HCT116 (cell line): Measurements from ENCODE around the gene ZNF579. TPM values are rescaled to one million over a fixed set of nuclear protein-coding genes. Genes with fewer than 3 reads are reported as not detected.

Experiments used
- ATAC-seq: fragments of 200-7000 bp; cut with Tn5 transposase; 2 replicates; pipeline ENCODE4 v1.9.1; 2020; ENCODE audit warnings: mild to moderate bottlenecking, moderate library complexity
- BruUV-seq: library from RNA; stranded (reverse); fragments of 400-500 nt; replicated peaks from 2 replicates; lab custom pipeline; 2021; lab: Mats Ljungman, UMichigan
- CTCF ChIA-PET: fragments of 300-600 bp; sonication (Branson Sonifier 250); formaldehyde crosslinking; loops from one replicate; lab custom pipeline; 2021; ENCODE audit warnings: antibody characterized with exemption; lab: Charles Lee
- POLR2A ChIA-PET: fragments of 300-600, 350-600 bp; sonication (Branson Sonifier 250); formaldehyde crosslinking; loops from one replicate; lab custom pipeline; 2021; ENCODE audit warnings: antibody characterized with exemption; lab: Charles Lee
- RAD21 ChIA-PET, 2 experiments: fragments of 300-600 bp; sonication (Branson Sonifier 250); formaldehyde crosslinking; loops; one replicate each; lab custom pipeline; 2023; ENCODE audit warnings: low total read pairs in 2 of 2; ENCODE audit not compliant: uncharacterized antibody in 2 of 2, unreplicated experiment in 2 of 2, low non-redundant PET in 1 of 2; lab: Charles Lee
- DNase-seq: peaks from one replicate; pipeline ENCODE4 v3.0.0-alpha.2; 2010; ENCODE audit warnings: low read depth, low spot score
- H2AFZ ChIP-seq: fragments of 200-600 bp; shearing (Covaris generic), sonication (generic); 2 replicates; pipeline ENCODE4 v1.6.1; 2017; ENCODE audit warnings: low read depth, mixed run types, mixed read lengths, antibody characterized with exemption, low read length; ENCODE audit not compliant: poor library complexity, severe bottlenecking
- H3K27ac ChIP-seq: 2 replicates; pipeline ENCODE4 v1.5.1; 2012; ENCODE audit warnings: low read depth, low read length
- H3K27me3 ChIP-seq: fragments of 200-600 bp; sonication (generic); 2 replicates; pipeline ENCODE4 v1.6.1; 2016; ENCODE audit warnings: mixed run types, low read length, mixed read lengths; ENCODE audit not compliant: insufficient read depth
- H3K36me3 ChIP-seq, 2 experiments: fragments of 200-500 bp in 1 of 2; fragments of 200-600 bp in 1 of 2; sonication (Bioruptor generic) in 1 of 2; sonication (generic) in 1 of 2; 2 replicates each; pipeline versions ENCODE4 v1.5.1 to v1.6.1; 2014 to 2016; ENCODE audit warnings: low read length in 2 of 2, inconsistent platforms in 1 of 2, mixed read lengths in 1 of 2, mixed run types in 1 of 2; ENCODE audit not compliant: insufficient read depth in 2 of 2, control insufficient read depth in 1 of 2
- H3K4me1 ChIP-seq, 2 experiments: fragments of 200-600 bp in 1 of 2; sonication (generic) in 1 of 2; 2 replicates each; pipeline versions ENCODE4 v1.5.1 to v1.6.1; 2012 to 2017; ENCODE audit warnings: low read length in 2 of 2, inconsistent platforms in 1 of 2, mild to moderate bottlenecking in 1 of 2, mixed read lengths in 1 of 2, mixed run types in 1 of 2, moderate library complexity in 1 of 2; ENCODE audit not compliant: insufficient read depth in 2 of 2, control insufficient read depth in 1 of 2
- H3K4me2 ChIP-seq: fragments of 200-600 bp; sonication (generic); 2 replicates; pipeline ENCODE4 v1.6.1; 2017; ENCODE audit warnings: mixed run types, low read length, mixed read lengths
- H3K4me3 ChIP-seq, 2 experiments: fragments of 200-600 bp in 1 of 2; sonication (generic) in 1 of 2; replicated peaks in 1 of 2; 2 replicates each; pipeline ENCODE4 v1.5.1; 2011 to 2016; ENCODE audit warnings: low read length in 2 of 2, control low read depth in 1 of 2, low read depth in 1 of 2, mild to moderate bottlenecking in 1 of 2, mixed read lengths in 1 of 2, mixed run types in 1 of 2
- H3K79me2 ChIP-seq: fragments of 200-600 bp; sonication (generic); 2 replicates; pipeline ENCODE4 v1.6.1; 2017; ENCODE audit warnings: mild to moderate bottlenecking, mixed run types, low read length, moderate library complexity, mixed read lengths; ENCODE audit not compliant: insufficient read depth
- H3K9ac ChIP-seq: fragments of 200-600 bp; sonication (generic); 2 replicates; pipeline ENCODE4 v1.6.1; 2016; ENCODE audit warnings: low read length, mixed read lengths
- H3K9me2 ChIP-seq: fragments of 200-600 bp; sonication (generic), shearing (Covaris generic); 2 replicates; pipeline ENCODE4 v1.6.1; 2017; ENCODE audit warnings: mixed run types, mild to moderate bottlenecking, moderate library complexity; ENCODE audit not compliant: insufficient read depth
- H3K9me3 ChIP-seq, 2 experiments: fragments of 200-500 bp in 1 of 2; fragments of 200-600 bp in 1 of 2; sonication (Bioruptor generic) in 1 of 2; sonication (generic) in 1 of 2; 2 replicates each; pipeline ENCODE4 v1.6.1; 2014 to 2017; ENCODE audit warnings: low read length in 2 of 2, mixed read lengths in 2 of 2, inconsistent platforms in 1 of 2, low read depth in 1 of 2, mild to moderate bottlenecking in 1 of 2, mixed run types in 1 of 2, moderate library complexity in 1 of 2; ENCODE audit not compliant: control insufficient read depth in 1 of 2, insufficient read depth in 1 of 2
- H4K20me1 ChIP-seq: fragments of 200-600 bp; sonication (generic), shearing (Covaris generic); 2 replicates; pipeline ENCODE4 v1.6.1; 2017; ENCODE audit warnings: mixed run types, mild to moderate bottlenecking, moderate library complexity; ENCODE audit not compliant: insufficient read depth
- ATF3 ChIP-seq: IDR thresholded peaks from 2 replicates; pipeline ENCODE4 v1.6.1; 2012
- CBX3 ChIP-seq: IDR thresholded peaks from 2 replicates; pipeline ENCODE4 v1.6.1; 2012; ENCODE audit warnings: low read depth
- CEBPB ChIP-seq: IDR thresholded peaks from 2 replicates; pipeline ENCODE4 v1.6.1; 2012; ENCODE audit warnings: low read depth
- CTCF ChIP-seq, 3 experiments: fragments of 200-600 bp in 1 of 3; sonication (generic) in 1 of 3; IDR thresholded peaks in 2 of 3; conservative IDR thresholded peaks in 1 of 3; 2 replicates each; pipeline ENCODE4 v1.5.1; 2012 to 2017; ENCODE audit warnings: low read depth in 2 of 3, low read length in 2 of 3, antibody characterized with exemption in 1 of 3, borderline replicate concordance in 1 of 3, control low read depth in 1 of 3, mild to moderate bottlenecking in 1 of 3, mixed read lengths in 1 of 3, mixed run types in 1 of 3, moderate library complexity in 1 of 3; ENCODE audit not compliant: insufficient read depth in 1 of 3
- EGR1 ChIP-seq: IDR thresholded peaks from 2 replicates; pipeline ENCODE4 v1.6.1; 2012; ENCODE audit warnings: low read depth
- ELF1 ChIP-seq: IDR thresholded peaks from 2 replicates; pipeline ENCODE4 v1.6.1; 2012; ENCODE audit warnings: low read depth, borderline replicate concordance
- EZH2phosphoT487 ChIP-seq: fragments of 200-600 bp; IDR thresholded peaks from 2 replicates; pipeline ENCODE4 v1.6.1; 2018; ENCODE audit warnings: antibody characterized with exemption, borderline replicate concordance
- FOSL1 ChIP-seq: IDR thresholded peaks from 2 replicates; pipeline ENCODE4 v1.6.1; 2012; ENCODE audit warnings: low read depth
- JUND ChIP-seq: IDR thresholded peaks from 2 replicates; pipeline ENCODE4 v1.6.1; 2012
- POLR2A ChIP-seq: IDR thresholded peaks from 2 replicates; pipeline ENCODE4 v1.7.0; 2011; ENCODE audit warnings: borderline replicate concordance; ENCODE audit not compliant: insufficient read depth, insufficient read length; ENCODE audit errors: extremely low read depth
- POLR2AphosphoS5 ChIP-seq: IDR thresholded peaks from 2 replicates; pipeline ENCODE4 v1.6.1; 2011; ENCODE audit warnings: mild to moderate bottlenecking, low read depth, low read length, moderate library complexity
- RAD21 ChIP-seq: IDR thresholded peaks from 2 replicates; pipeline ENCODE4 v1.6.1; 2012; ENCODE audit warnings: low read depth, mild to moderate bottlenecking
- SIN3A ChIP-seq: IDR thresholded peaks from 2 replicates; pipeline ENCODE4 v1.6.1; 2012; ENCODE audit warnings: low read depth
- SP1 ChIP-seq: IDR thresholded peaks from 2 replicates; pipeline ENCODE4 v1.6.1; 2012; ENCODE audit warnings: low read depth
- TCF7L2 ChIP-seq: IDR thresholded peaks from 2 replicates; pipeline ENCODE4 v1.7.0; 2011; ENCODE audit warnings: borderline replicate concordance, inconsistent platforms; ENCODE audit not compliant: insufficient read depth, insufficient read length; ENCODE audit errors: extremely low read depth
- YY1 ChIP-seq: IDR thresholded peaks from 2 replicates; pipeline ENCODE4 v1.6.1; 2011; ENCODE audit warnings: low read length, low read depth, moderate library complexity, mild to moderate bottlenecking; ENCODE audit not compliant: insufficient replicate concordance; ENCODE audit errors: extremely low read depth
- ZBTB33 ChIP-seq: IDR thresholded peaks from 2 replicates; pipeline ENCODE4 v1.6.1; 2011; ENCODE audit warnings: mild to moderate bottlenecking, low read length, moderate library complexity; ENCODE audit not compliant: insufficient replicate concordance; ENCODE audit errors: extremely low read depth
- ZFX ChIP-seq: fragments of 450-650 bp; IDR thresholded peaks from 2 replicates; pipeline ENCODE4 v1.6.1; 2017
- ZNF274 ChIP-seq: fragments of 200-500 bp; sonication (Bioruptor generic); IDR thresholded peaks from 2 replicates; pipeline ENCODE4 v1.6.1; 2014; ENCODE audit warnings: mild to moderate bottlenecking, low read depth, low read length, inconsistent platforms
- intact Hi-C: fragments of 100-400 bp; cut with micrococcal nuclease; formaldehyde crosslinking; loops from 2 replicates; pipeline ENCODE4 v1.10.0; 2022
- total RNA-seq: library from RNA; stranded (reverse); gene quantifications from one replicate; pipeline ENCODE4 v1.2.1, GENCODE V29; 2021; ENCODE audit not compliant: unreplicated experiment

Gene ZNF579
- total RNA-seq, 1 experiment from 2014 or later: 24.1 TPM

- no peak overlapping the region for H2AFZ ChIP-seq
- DNase-seq: no peak
- ChIA-PET RAD21 (no interaction called here), CTCF (no interaction called here)
- peak overlapping the region; percentile 84 for H3K4me2 ChIP-seq
- peaks cover 16% of the 10 kb centered on the region for H3K79me2 ChIP-seq
- peaks cover 7 to 14% of the 10 kb centered on the region in 2 experiments; a peak in 3 of 4 replicates for H3K4me1 ChIP-seq
- H3K27me3 ChIP-seq: no peaks in the 10 kb centered on the region
- no peaks in the 10 kb centered on the region for H3K9me3 ChIP-seq
- no peaks in the 10 kb centered on the region for H3K9me2 ChIP-seq
- H3K9ac ChIP-seq: peak overlapping the region; percentile 86
- H3K27ac ChIP-seq: peak overlapping the region; percentile 78
- no peaks in the 10 kb centered on the region; a peak in 2 of 4 replicates for H3K36me3 ChIP-seq
- H4K20me1 ChIP-seq: no peaks in the 10 kb centered on the region
- TSS peak; percentile 54 for BruUV-seq
- peak overlapping the region; percentile 92 to 94 for H3K4me3 ChIP-seq
- TF ChIP-seq ZNF274 (no peak), ZBTB33 (no peak), SIN3A (no peak), ELF1 (no peak), ATF3 (no peak), EZH2phosphoT487 (no peak), ZFX (no peak), FOSL1 (no peak), YY1 (no peak), JUND (no peak), RAD21 (no peak), EGR1 (no peak), CBX3 (no peak), POLR2A (no peak), SP1 (no peak), CTCF (IDR thresholded peaks at IDR 0.05 in 2 of 3, conservative IDR thresholded peaks at IDR 0.05 in 1 of 3; ENCODE audit: borderline replicate concordance in 1 of 3, insufficient read depth in 1 of 3, low read depth in 2 of 3, low read length in 2 of 3) (no peak), TCF7L2 (no peak), CEBPB (no peak), POLR2AphosphoS5 (no peak; the same call in 1 of the 2 replicates)
- TF ChIP-seq, all 23 proteins: peak for 0
- intact Hi-C loops: no loop called here
- peak; percentile 52 for ATAC-seq
- POLR2A ChIA-PET: no interaction called here
Measured at GRCh38 chr19:55579766-55580621, 654 bp downstream of the ZNF579 start.
